Measurements from ENCODE around the gene BORCS8.
"Not testable (repeated sequence)": the region's sequence is repeated elsewhere in the genome, so short reads cannot be mapped to it uniquely, and the experiment has no call there.

BORCS8 gene

GRCh38 chr19:19192078-19192882 is at the start of gene BORCS8, which contains the start of gene RFXANK:
Gene BORCS8, minus strand, starts transcription at chr19:19192152. Its CDS starts 35 bp downstream, at chr19:19192117.
Gene RFXANK, plus strand, starts transcription at chr19:19192258. Its CDS starts 1,689 bp downstream, at chr19:19193947.
- DNase-seq: peak; percentile 99

GRCh38 chr19:19240476-19240875 is 48.5 kb upstream of the BORCS8 start:
- no peak for DNase-seq

GRCh38 chr19:19239675-19240074 is 47.7 kb upstream of the BORCS8 start:
- DNase-seq: no peak

GRCh38 chr19:19238126-19238894 is 46.4 kb upstream of the BORCS8 start:
- DNase-seq: no peak

- no peak for DNase-seq
Measured at GRCh38 chr19:19236173-19236572, 44.2 kb upstream of the BORCS8 start.

GRCh38 chr19:19234220-19234816 is 42.4 kb upstream of the BORCS8 start:
- no peak for DNase-seq

GRCh38 chr19:19232261-19232721 is 40.3 kb upstream of the BORCS8 start:
- DNase-seq: no peak

- DNase-seq: no peak
Measured at GRCh38 chr19:19230999-19231398, 39.0 kb upstream of the BORCS8 start.

GRCh38 chr19:19229701-19230100 is 37.7 kb upstream of the BORCS8 start:
- DNase-seq: no peak

- no peak for DNase-seq
Measured at GRCh38 chr19:19227217-19227616, 35.3 kb upstream of the BORCS8 start.

- DNase-seq: no peak
Measured at GRCh38 chr19:19226663-19227062, 34.7 kb upstream of the BORCS8 start.

GRCh38 chr19:19226204-19226603 is 34.3 kb upstream of the BORCS8 start:
- DNase-seq: no peak

GRCh38 chr19:19224852-19225494 is 33.0 kb upstream of the BORCS8 start:
- peak; percentile 67 for DNase-seq

GRCh38 chr19:19224150-19224851 is 32.3 kb upstream of the BORCS8 start:
- no peak for DNase-seq

GRCh38 chr19:19223636-19224035 is 31.7 kb upstream of the BORCS8 start:
- no peak for DNase-seq

- DNase-seq: no peak
Measured at GRCh38 chr19:19223060-19223459, 31.1 kb upstream of the BORCS8 start.

GRCh38 chr19:19221000-19221399 is 29.0 kb upstream of the BORCS8 start:
- DNase-seq: not testable (repeated sequence)

GRCh38 chr19:19218911-19219310 is 27.0 kb upstream of the BORCS8 start:
- no peak for DNase-seq

GRCh38 chr19:19217099-19217498 is 25.1 kb upstream of the BORCS8 start:
- DNase-seq: no peak

- no peak for DNase-seq
Measured at GRCh38 chr19:19215792-19216191, 23.8 kb upstream of the BORCS8 start.

- DNase-seq: peak; percentile 11
Measured at GRCh38 chr19:19214892-19215291, 22.9 kb upstream of the BORCS8 start.

- DNase-seq: no peak
Measured at GRCh38 chr19:19214159-19214490, 22.2 kb upstream of the BORCS8 start.
